Measurements from ENCODE around the gene NEIL1. TPM values are rescaled to one million over a fixed set of nuclear protein-coding genes. Genes with fewer than 3 reads are reported as not detected.

NEIL1 gene
- polyA plus RNA-seq, 1 of the 3 experiments (the other 2 are of a cell fraction), result 12.0 TPM

DNA sequence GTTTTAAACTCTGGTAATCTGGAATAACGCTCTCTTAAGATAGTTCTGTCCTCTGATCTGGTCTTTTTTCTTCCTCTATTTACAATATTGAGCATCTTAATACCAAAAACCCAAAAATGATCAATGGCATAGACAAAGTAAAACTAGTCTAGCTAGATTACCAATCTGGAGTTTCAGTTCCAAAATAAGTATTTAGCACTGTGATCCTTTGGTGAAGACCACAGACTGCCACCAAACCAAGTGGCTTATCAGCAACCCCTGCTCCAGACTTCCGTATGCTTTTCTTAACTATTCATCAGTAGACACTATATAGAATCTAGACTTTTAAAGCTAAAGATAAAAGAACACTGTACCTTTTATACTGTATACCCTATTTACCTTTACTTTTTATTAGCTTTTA is 57.1 kb downstream of the NEIL1 start:
- Histone ChIP-seq H3K27ac (ENCODE audit: low read depth in 2 of 2, low read length in 1 of 2) (no peak overlapping the region), H3K79me2 (ENCODE audit: insufficient read depth) (peaks cover 55% of the 10 kb centered on the region; the same call in 1 of the 2 replicates), H3K4me1 (ENCODE audit: control insufficient read depth in 1 of 2, insufficient read depth in 2 of 2, low read depth in 1 of 2, low read length in 1 of 2) (no peaks in the 10 kb centered on the region), H3K27me3 (ENCODE audit: insufficient read depth) (no peaks in the 10 kb centered on the region), H3K4me2 (no peak overlapping the region), H3K4me3 (ENCODE audit: low read depth in 2 of 2, low read length in 1 of 2) (no peak overlapping the region), H3F3A (replicated peaks; ENCODE audit: insufficient read depth) (peaks cover 3% of the 10 kb centered on the region), H4K20me1 (ENCODE audit: insufficient read depth) (no peaks in the 10 kb centered on the region), H3K9me2 (no peaks in the 10 kb centered on the region), H2AFZ (ENCODE audit: low read depth) (no peak overlapping the region), H3K9me3 (no peaks in the 10 kb centered on the region), H3K9ac (no peak overlapping the region), H3K36me3 (replicated peaks in 1 of 2; ENCODE audit: control insufficient read depth in 1 of 2, insufficient read depth in 2 of 2, low read length in 1 of 2) (peaks cover 54 to 79% of the 10 kb centered on the region in 2 experiments)
- WGBS (ENCODE audit: low lambda C conversion rate), result 98% methylated on average over 2 of the region's 2 CpGs
- DNase-seq, result no peak
- ChIA-PET CTCF (no interaction called here), POLR2A (no interaction called here)
- no peak for TF ChIP-seq RAD21 (IDR thresholded peaks at IDR 0.05; ENCODE audit: low read length)
- TF ChIP-seq TAF1 (IDR thresholded peaks at IDR 0.05; ENCODE audit: borderline replicate concordance, low read depth, low read length), result no peak
- no peak for TF ChIP-seq EP300 (IDR thresholded peaks at IDR 0.05; ENCODE audit: borderline replicate concordance in 1 of 2, low read depth in 1 of 2, low read length in 1 of 2)
- TF ChIP-seq RFX5 (IDR thresholded peaks at IDR 0.05; ENCODE audit: low read length), result no peak
- TF ChIP-seq, protein P1, sequence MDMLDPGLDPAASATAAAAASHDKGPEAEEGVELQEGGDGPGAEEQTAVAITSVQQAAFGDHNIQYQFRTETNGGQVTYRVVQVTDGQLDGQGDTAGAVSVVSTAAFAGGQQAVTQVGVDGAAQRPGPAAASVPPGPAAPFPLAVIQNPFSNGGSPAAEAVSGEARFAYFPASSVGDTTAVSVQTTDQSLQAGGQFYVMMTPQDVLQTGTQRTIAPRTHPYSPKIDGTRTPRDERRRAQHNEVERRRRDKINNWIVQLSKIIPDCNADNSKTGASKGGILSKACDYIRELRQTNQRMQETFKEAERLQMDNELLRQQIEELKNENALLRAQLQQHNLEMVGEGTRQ (IDR thresholded peaks at IDR 0.05; ENCODE audit: borderline replicate concordance, low read depth, low read length), result no peak
- no peak for TF ChIP-seq NRF1 (IDR thresholded peaks at IDR 0.05; ENCODE audit: low read depth, low read length)
- no peak for TF ChIP-seq SMC3 (IDR thresholded peaks at IDR 0.05; ENCODE audit: low read depth, low read length)
- TF ChIP-seq NFIC (IDR thresholded peaks at IDR 0.05; ENCODE audit: borderline replicate concordance), result no peak
- TF ChIP-seq SIN3A (IDR thresholded peaks at IDR 0.05; ENCODE audit: borderline replicate concordance, low read depth, low read length), result no peak
- no peak for TF ChIP-seq TEAD4 (IDR thresholded peaks at IDR 0.05; ENCODE audit: borderline replicate concordance, insufficient read depth)
- no peak for TF ChIP-seq GABPA (IDR thresholded peaks at IDR 0.05; ENCODE audit: low read depth)
- TF ChIP-seq POLR2AphosphoS5 (IDR thresholded peaks at IDR 0.05; ENCODE audit: low read depth, low read length), result no peak
- TF ChIP-seq, protein P2, sequence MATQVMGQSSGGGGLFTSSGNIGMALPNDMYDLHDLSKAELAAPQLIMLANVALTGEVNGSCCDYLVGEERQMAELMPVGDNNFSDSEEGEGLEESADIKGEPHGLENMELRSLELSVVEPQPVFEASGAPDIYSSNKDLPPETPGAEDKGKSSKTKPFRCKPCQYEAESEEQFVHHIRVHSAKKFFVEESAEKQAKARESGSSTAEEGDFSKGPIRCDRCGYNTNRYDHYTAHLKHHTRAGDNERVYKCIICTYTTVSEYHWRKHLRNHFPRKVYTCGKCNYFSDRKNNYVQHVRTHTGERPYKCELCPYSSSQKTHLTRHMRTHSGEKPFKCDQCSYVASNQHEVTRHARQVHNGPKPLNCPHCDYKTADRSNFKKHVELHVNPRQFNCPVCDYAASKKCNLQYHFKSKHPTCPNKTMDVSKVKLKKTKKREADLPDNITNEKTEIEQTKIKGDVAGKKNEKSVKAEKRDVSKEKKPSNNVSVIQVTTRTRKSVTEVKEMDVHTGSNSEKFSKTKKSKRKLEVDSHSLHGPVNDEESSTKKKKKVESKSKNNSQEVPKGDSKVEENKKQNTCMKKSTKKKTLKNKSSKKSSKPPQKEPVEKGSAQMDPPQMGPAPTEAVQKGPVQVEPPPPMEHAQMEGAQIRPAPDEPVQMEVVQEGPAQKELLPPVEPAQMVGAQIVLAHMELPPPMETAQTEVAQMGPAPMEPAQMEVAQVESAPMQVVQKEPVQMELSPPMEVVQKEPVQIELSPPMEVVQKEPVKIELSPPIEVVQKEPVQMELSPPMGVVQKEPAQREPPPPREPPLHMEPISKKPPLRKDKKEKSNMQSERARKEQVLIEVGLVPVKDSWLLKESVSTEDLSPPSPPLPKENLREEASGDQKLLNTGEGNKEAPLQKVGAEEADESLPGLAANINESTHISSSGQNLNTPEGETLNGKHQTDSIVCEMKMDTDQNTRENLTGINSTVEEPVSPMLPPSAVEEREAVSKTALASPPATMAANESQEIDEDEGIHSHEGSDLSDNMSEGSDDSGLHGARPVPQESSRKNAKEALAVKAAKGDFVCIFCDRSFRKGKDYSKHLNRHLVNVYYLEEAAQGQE (IDR thresholded peaks at IDR 0.05; ENCODE audit: low read depth, low read length), result no peak
- TF ChIP-seq, protein P3, sequence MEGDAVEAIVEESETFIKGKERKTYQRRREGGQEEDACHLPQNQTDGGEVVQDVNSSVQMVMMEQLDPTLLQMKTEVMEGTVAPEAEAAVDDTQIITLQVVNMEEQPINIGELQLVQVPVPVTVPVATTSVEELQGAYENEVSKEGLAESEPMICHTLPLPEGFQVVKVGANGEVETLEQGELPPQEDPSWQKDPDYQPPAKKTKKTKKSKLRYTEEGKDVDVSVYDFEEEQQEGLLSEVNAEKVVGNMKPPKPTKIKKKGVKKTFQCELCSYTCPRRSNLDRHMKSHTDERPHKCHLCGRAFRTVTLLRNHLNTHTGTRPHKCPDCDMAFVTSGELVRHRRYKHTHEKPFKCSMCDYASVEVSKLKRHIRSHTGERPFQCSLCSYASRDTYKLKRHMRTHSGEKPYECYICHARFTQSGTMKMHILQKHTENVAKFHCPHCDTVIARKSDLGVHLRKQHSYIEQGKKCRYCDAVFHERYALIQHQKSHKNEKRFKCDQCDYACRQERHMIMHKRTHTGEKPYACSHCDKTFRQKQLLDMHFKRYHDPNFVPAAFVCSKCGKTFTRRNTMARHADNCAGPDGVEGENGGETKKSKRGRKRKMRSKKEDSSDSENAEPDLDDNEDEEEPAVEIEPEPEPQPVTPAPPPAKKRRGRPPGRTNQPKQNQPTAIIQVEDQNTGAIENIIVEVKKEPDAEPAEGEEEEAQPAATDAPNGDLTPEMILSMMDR (IDR thresholded peaks at IDR 0.05), result no peak
- TF ChIP-seq EZH2phosphoT487 (IDR thresholded peaks at IDR 0.05; ENCODE audit: borderline replicate concordance, low read depth), result no peak
- TF ChIP-seq RXRA (IDR thresholded peaks at IDR 0.05; ENCODE audit: borderline replicate concordance, low read depth), result no peak
- TF ChIP-seq, protein P4, sequence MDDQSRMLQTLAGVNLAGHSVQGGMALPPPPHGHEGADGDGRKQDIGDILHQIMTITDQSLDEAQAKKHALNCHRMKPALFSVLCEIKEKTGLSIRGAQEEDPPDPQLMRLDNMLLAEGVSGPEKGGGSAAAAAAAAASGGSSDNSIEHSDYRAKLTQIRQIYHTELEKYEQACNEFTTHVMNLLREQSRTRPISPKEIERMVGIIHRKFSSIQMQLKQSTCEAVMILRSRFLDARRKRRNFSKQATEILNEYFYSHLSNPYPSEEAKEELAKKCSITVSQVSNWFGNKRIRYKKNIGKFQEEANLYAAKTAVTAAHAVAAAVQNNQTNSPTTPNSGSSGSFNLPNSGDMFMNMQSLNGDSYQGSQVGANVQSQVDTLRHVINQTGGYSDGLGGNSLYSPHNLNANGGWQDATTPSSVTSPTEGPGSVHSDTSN (IDR thresholded peaks at IDR 0.05), result no peak

Other genes starting within 250 kb of the NEIL1 start
- 1.6 and 2.5 TPM in 2 replicates for gene C15orf39, start 145.2 kb upstream of the NEIL1 start, polyA plus RNA-seq (2012; rRNA removed)
- not detected in 2 replicates for gene GOLGA6C, start 88.7 kb upstream of the NEIL1 start, polyA plus RNA-seq (2012; rRNA removed)
- gene GOLGA6D, start 64.2 kb upstream of the NEIL1 start, polyA plus RNA-seq (2012; rRNA removed), result 0.02 TPM in 1 of 2 replicates, not detected in the other
- 197 and 223 TPM in 2 replicates for gene COMMD4, start 11.0 kb upstream of the NEIL1 start, polyA plus RNA-seq (2012; rRNA removed)
- gene MAN2C1, start 21.6 kb downstream of the NEIL1 start, polyA plus RNA-seq (2012; rRNA removed), result 132 and 169 TPM in 2 replicates
- 32.2 and 38.3 TPM in 2 replicates for gene SIN3A, start 104.7 kb downstream of the NEIL1 start, polyA plus RNA-seq (2012; rRNA removed)
- gene PTPN9, start 232.3 kb downstream of the NEIL1 start, polyA plus RNA-seq (2012; rRNA removed), result 25.9 and 41.1 TPM in 2 replicates